ENCODE data around the gene NEK1. TPM values are rescaled to one million over a fixed set of nuclear protein-coding genes. Genes with fewer than 3 reads are reported as not detected.

Gene NEK1
- polyA plus RNA-seq, 1 donor (not counting 4 experiments of a cell fraction or from before 2014, with no cell fraction given): 7.8 TPM

GRCh38 chr4:169484485-169484884, 127.9 kb downstream of the NEK1 start:
- DNase-seq (ENCODE audit: low read depth, low spot score) (no peak), FAIRE-seq (no peak)
- H3K4me3 ChIP-seq (ENCODE audit: control insufficient read depth in 2 of 3, extremely low read depth in 1 of 3, insufficient read depth in 2 of 3, low read depth in 1 of 3, low read length in 3 of 3): no peak overlapping the region
- H2AFZ ChIP-seq (ENCODE audit: control insufficient read depth, low read length): no peak overlapping the region
- H3K27ac ChIP-seq (ENCODE audit: control insufficient read depth, insufficient read depth, low read length): no peak overlapping the region
- no peak overlapping the region for H3K9ac ChIP-seq (ENCODE audit: control insufficient read depth, extremely low read depth, insufficient read depth, low read length)
- H3K9me1 ChIP-seq (ENCODE audit: control insufficient read depth, extremely low read depth, insufficient read depth, low read length): no peaks in the 10 kb centered on the region
- no peaks in the 10 kb centered on the region for H3K36me3 ChIP-seq (ENCODE audit: control insufficient read depth in 2 of 2, extremely low read depth in 1 of 2, insufficient read depth in 2 of 2, low read length in 2 of 2)
- dilution Hi-C loops (cut with MboI; ENCODE audit: extremely low pct_ligation_motif_present, low sequenced_read_pairs): no loop called here
- H3K4me2 ChIP-seq (ENCODE audit: control insufficient read depth, extremely low read depth, insufficient read depth, low read depth, low read length): no peak overlapping the region
- H3K9me3 ChIP-seq (ENCODE audit: control insufficient read depth, low read depth, low read length): no peaks in the 10 kb centered on the region
- H4K20me1 ChIP-seq (ENCODE audit: control insufficient read depth, extremely low read depth, insufficient read depth, low read length): no peaks in the 10 kb centered on the region
- TF ChIP-seq CTCF (optimal IDR thresholded peaks at IDR 0.05 in 1 of 3, IDR thresholded peaks at IDR 0.05 in 1 of 3, conservative IDR thresholded peaks at IDR 0.05 in 1 of 3; ENCODE audit: extremely low read depth in 1 of 3, insufficient read depth in 2 of 3, low read length in 3 of 3): no peak
- TF ChIP-seq EZH2 (IDR thresholded peaks at IDR 0.05; ENCODE audit: low read length): no peak
- H3K79me2 ChIP-seq (ENCODE audit: control insufficient read depth, insufficient read depth, low read length): no peaks in the 10 kb centered on the region
- H3K4me1 ChIP-seq (ENCODE audit: control insufficient read depth, extremely low read depth, insufficient read depth, low read length): no peaks in the 10 kb centered on the region
- H3K27me3 ChIP-seq (ENCODE audit: control insufficient read depth, extremely low read depth, insufficient read depth, low read length): no peaks in the 10 kb centered on the region

GRCh38 chr4:169464080-169464479, 148.3 kb downstream of the NEK1 start:
- Histone ChIP-seq H3K27ac (ENCODE audit: control insufficient read depth, insufficient read depth, low read length) (no peak overlapping the region), H3K36me3 (ENCODE audit: control insufficient read depth in 2 of 2, extremely low read depth in 1 of 2, insufficient read depth in 2 of 2, low read length in 2 of 2) (no peaks in the 10 kb centered on the region), H3K9me3 (ENCODE audit: control insufficient read depth, low read depth, low read length) (no peaks in the 10 kb centered on the region), H3K9ac (ENCODE audit: control insufficient read depth, extremely low read depth, insufficient read depth, low read length) (no peak overlapping the region), H4K20me1 (ENCODE audit: control insufficient read depth, extremely low read depth, insufficient read depth, low read length) (no peaks in the 10 kb centered on the region), H3K4me1 (ENCODE audit: control insufficient read depth, extremely low read depth, insufficient read depth, low read length) (no peaks in the 10 kb centered on the region), H3K79me2 (ENCODE audit: control insufficient read depth, insufficient read depth, low read length) (no peaks in the 10 kb centered on the region), H3K4me2 (ENCODE audit: control insufficient read depth, extremely low read depth, insufficient read depth, low read depth, low read length) (no peak overlapping the region), H2AFZ (ENCODE audit: control insufficient read depth, low read length) (no peak overlapping the region), H3K4me3 (ENCODE audit: control insufficient read depth in 2 of 3, extremely low read depth in 1 of 3, insufficient read depth in 2 of 3, low read depth in 1 of 3, low read length in 3 of 3) (no peak overlapping the region), H3K9me1 (ENCODE audit: control insufficient read depth, extremely low read depth, insufficient read depth, low read length) (no peaks in the 10 kb centered on the region), H3K27me3 (ENCODE audit: control insufficient read depth, extremely low read depth, insufficient read depth, low read length) (no peaks in the 10 kb centered on the region)
- no peak for DNase-seq (ENCODE audit: low read depth, low spot score)
- dilution Hi-C loops (cut with MboI; ENCODE audit: extremely low pct_ligation_motif_present, low sequenced_read_pairs): no loop called here
- no peak for FAIRE-seq
- TF ChIP-seq EZH2 (IDR thresholded peaks at IDR 0.05; ENCODE audit: low read length) (no peak), CTCF (optimal IDR thresholded peaks at IDR 0.05 in 1 of 3, IDR thresholded peaks at IDR 0.05 in 1 of 3, conservative IDR thresholded peaks at IDR 0.05 in 1 of 3; ENCODE audit: extremely low read depth in 1 of 3, insufficient read depth in 2 of 3, low read length in 3 of 3) (no peak)

Measured in keratinocyte (primary cell).